ENCODE measurements around the gene HRK. TPM values are rescaled to one million over a fixed set of nuclear protein-coding genes. Genes with fewer than 3 reads are reported as not detected.
"Not testable (repeated sequence)": the region's sequence is repeated elsewhere in the genome, so short reads cannot be mapped to it uniquely, and the experiment has no call there.

HRK gene
- total RNA-seq, 2 experiments from 2014 or later: not detected

- POLR2A ChIA-PET: interaction anchor here (0.7 to 1.5 kb wide), 4 partner anchors 26 to 366 kb away, joined by 3 to 6 read pairs (median 4); partner anchors contain the start of genes RNFT2 and SPRING1
- Mint-ChIP-seq H3K4me1 (peaks cover 9% of the 10 kb centered on the region), H3K27me3 (no peaks in the 10 kb centered on the region), H3K9me3 (no peaks in the 10 kb centered on the region), H3K27ac (peak overlapping the region; percentile 97), H3K36me3 (no peaks in the 10 kb centered on the region), H3K4me3 (peak overlapping the region; percentile 94)
- ATAC-seq (ENCODE audit: low read depth) (peak; percentile 24), DNase-seq (peak; percentile 37)
These were observed 62.8 kb downstream of the HRK start for GRCh38 chr12:116818341-116818856.

GRCh38 chr12:116814766-116815165, 66.5 kb downstream of the HRK start:
- H3K4me3 Mint-ChIP-seq; H3K27ac Mint-ChIP-seq; H3K9me3 Mint-ChIP-seq; ATAC-seq (ENCODE audit: low read depth); POLR2A ChIA-PET; H3K27me3 Mint-ChIP-seq; H3K36me3 Mint-ChIP-seq; DNase-seq: not testable (repeated sequence)
- peaks cover 14% of the 10 kb centered on the region for H3K4me1 Mint-ChIP-seq

- Mint-ChIP-seq H3K4me1 (peaks cover 13% of the 10 kb centered on the region), H3K4me3 (no peak overlapping the region), H3K27ac (no peak overlapping the region), H3K36me3 (no peaks in the 10 kb centered on the region), H3K27me3 (no peaks in the 10 kb centered on the region), H3K9me3 (no peaks in the 10 kb centered on the region)
- DNase-seq (no peak), ATAC-seq (ENCODE audit: low read depth) (no peak)
- POLR2A ChIA-PET: no interaction called here
These were observed 67.8 kb downstream of the HRK start for GRCh38 chr12:116813271-116814041.

GRCh38 chr12:116812238-116812637, 69.0 kb downstream of the HRK start:
- no peak overlapping the region for H3K4me3 Mint-ChIP-seq
- DNase-seq: no peak
- peaks cover 5% of the 10 kb centered on the region for H3K4me1 Mint-ChIP-seq
- H3K27me3 Mint-ChIP-seq: no peaks in the 10 kb centered on the region
- no peak overlapping the region for H3K27ac Mint-ChIP-seq
- no peaks in the 10 kb centered on the region for H3K9me3 Mint-ChIP-seq
- POLR2A ChIA-PET: no interaction called here
- ATAC-seq (ENCODE audit: low read depth): no peak
- peaks cover 1% of the 10 kb centered on the region for H3K36me3 Mint-ChIP-seq

- no peak overlapping the region for H3K4me3 Mint-ChIP-seq
- no peak for ATAC-seq (ENCODE audit: low read depth)
- POLR2A ChIA-PET: no interaction called here
These were observed 72.8 kb downstream of the HRK start for GRCh38 chr12:116808113-116809105.

GRCh38 chr12:116807546-116807945, 73.7 kb downstream of the HRK start:
- Mint-ChIP-seq H3K4me1 (peaks cover 5% of the 10 kb centered on the region), H3K27ac (no peak overlapping the region), H3K27me3 (no peaks in the 10 kb centered on the region), H3K4me3 (no peak overlapping the region), H3K9me3 (no peaks in the 10 kb centered on the region), H3K36me3 (peaks cover 1% of the 10 kb centered on the region)
- ATAC-seq (ENCODE audit: low read depth) (no peak), DNase-seq (no peak)
- POLR2A ChIA-PET: no interaction called here

More at GRCh38 chr12:116808113-116809105, 72.8 kb downstream of the HRK start:
- DNase-seq: no peak
- Mint-ChIP-seq H3K27ac (no peak overlapping the region), H3K9me3 (no peaks in the 10 kb centered on the region), H3K36me3 (peaks cover 1% of the 10 kb centered on the region), H3K27me3 (no peaks in the 10 kb centered on the region), H3K4me1 (peaks cover 5% of the 10 kb centered on the region)

- no peaks in the 10 kb centered on the region for H3K9me3 Mint-ChIP-seq
- no peaks in the 10 kb centered on the region for H3K27me3 Mint-ChIP-seq
- peaks cover 5% of the 10 kb centered on the region for H3K4me1 Mint-ChIP-seq
- no peak for DNase-seq
- no peak overlapping the region for H3K27ac Mint-ChIP-seq
- POLR2A ChIA-PET: no interaction called here
- no peak overlapping the region for H3K4me3 Mint-ChIP-seq
- ATAC-seq (ENCODE audit: low read depth): no peak
- H3K36me3 Mint-ChIP-seq: peaks cover 1% of the 10 kb centered on the region
These were observed 74.3 kb downstream of the HRK start for GRCh38 chr12:116806845-116807440.

Other genes starting within 250 kb of the HRK start
- 10 to 100 TPM; 26.5 to 26.7 TPM for gene SPRING1, start 143.4 kb downstream of the HRK start, total RNA-seq
- gene RNFT2, start 143.1 kb downstream of the HRK start, total RNA-seq: 10 to 100 TPM; 10.8 to 11.4 TPM
- 10 to 100 TPM; 12.0 to 14.1 TPM for gene FBXW8, start 29.5 kb upstream of the HRK start, total RNA-seq
- 10 to 100 TPM; 47.0 to 57.2 TPM for gene TESC, start 218.0 kb upstream of the HRK start, total RNA-seq

Data from activated naive CD8-positive, alpha-beta T cell treated with anti-CD3 and anti-CD28 coated beads, Interleukin-2, amount 10 ng/mL, durations not matched to agents 7 days and 5 days (primary cell).